ENCODE results near the gene TRIM45.
A peak's percentile ranks its signal among the peaks of the same experiment; 100 is the strongest.
"Not testable (repeated sequence)": the region's sequence is repeated elsewhere in the genome, so short reads cannot be mapped to it uniquely, and the experiment has no call there.

The TRIM45 gene

DNA sequence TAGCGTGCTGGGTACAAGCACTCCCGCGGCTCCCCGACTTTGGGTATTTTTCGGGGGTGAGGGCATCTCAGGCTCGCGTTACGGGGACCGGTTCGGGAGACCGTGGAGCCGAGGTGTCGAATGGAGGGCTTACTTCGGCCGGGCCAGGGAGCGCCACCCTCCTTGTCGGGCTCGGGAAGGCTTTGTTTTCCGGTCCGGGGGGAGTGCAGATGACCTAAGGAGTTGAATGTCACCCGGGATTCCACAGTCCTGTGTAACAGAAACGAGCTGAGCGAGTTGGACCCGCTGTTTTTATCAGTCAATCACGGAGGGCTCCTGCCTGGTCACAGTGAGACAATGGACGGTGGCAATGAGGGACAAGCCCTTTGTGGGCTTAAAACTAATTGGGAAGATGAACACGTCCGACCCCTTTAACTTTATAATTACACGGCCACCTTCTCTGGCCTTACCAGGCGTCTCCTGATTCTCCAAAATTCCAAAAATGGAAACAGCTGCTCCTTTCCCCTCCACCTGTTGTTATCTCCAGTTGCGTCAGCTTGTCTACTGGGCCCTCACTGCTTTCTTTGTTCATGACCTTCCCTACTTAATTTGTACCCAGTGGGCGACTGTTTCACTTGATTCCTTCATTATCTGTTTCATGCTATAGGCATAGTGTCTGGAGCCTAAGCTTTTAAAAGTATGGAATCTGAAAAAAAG is 929 bp upstream of the TRIM45 start:
- Histone ChIP-seq H3K27me3 (replicated peaks) (no peaks in the 10 kb centered on the region), H3K27ac (peak overlapping the region; percentile 95), H3K36me3 (replicated peaks) (no peaks in the 10 kb centered on the region), H3K4me3 (ENCODE audit: low read depth, low read length) (peak overlapping the region; percentile 89)
- TF ChIP-seq, protein P1, sequence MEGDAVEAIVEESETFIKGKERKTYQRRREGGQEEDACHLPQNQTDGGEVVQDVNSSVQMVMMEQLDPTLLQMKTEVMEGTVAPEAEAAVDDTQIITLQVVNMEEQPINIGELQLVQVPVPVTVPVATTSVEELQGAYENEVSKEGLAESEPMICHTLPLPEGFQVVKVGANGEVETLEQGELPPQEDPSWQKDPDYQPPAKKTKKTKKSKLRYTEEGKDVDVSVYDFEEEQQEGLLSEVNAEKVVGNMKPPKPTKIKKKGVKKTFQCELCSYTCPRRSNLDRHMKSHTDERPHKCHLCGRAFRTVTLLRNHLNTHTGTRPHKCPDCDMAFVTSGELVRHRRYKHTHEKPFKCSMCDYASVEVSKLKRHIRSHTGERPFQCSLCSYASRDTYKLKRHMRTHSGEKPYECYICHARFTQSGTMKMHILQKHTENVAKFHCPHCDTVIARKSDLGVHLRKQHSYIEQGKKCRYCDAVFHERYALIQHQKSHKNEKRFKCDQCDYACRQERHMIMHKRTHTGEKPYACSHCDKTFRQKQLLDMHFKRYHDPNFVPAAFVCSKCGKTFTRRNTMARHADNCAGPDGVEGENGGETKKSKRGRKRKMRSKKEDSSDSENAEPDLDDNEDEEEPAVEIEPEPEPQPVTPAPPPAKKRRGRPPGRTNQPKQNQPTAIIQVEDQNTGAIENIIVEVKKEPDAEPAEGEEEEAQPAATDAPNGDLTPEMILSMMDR (IDR thresholded peaks at IDR 0.05; ENCODE audit: low read depth, low read length, missing control alignments) = no peak
- in situ Hi-C loops (cut with HindIII; ENCODE audit: low pct_ligation_motif_present, low sequenced_read_pairs) = loop anchor here (25.0 kb wide), 1 partner anchor 165 kb away; no protein-coding TSS in a partner anchor
- DNase-seq = no peak

DNA sequence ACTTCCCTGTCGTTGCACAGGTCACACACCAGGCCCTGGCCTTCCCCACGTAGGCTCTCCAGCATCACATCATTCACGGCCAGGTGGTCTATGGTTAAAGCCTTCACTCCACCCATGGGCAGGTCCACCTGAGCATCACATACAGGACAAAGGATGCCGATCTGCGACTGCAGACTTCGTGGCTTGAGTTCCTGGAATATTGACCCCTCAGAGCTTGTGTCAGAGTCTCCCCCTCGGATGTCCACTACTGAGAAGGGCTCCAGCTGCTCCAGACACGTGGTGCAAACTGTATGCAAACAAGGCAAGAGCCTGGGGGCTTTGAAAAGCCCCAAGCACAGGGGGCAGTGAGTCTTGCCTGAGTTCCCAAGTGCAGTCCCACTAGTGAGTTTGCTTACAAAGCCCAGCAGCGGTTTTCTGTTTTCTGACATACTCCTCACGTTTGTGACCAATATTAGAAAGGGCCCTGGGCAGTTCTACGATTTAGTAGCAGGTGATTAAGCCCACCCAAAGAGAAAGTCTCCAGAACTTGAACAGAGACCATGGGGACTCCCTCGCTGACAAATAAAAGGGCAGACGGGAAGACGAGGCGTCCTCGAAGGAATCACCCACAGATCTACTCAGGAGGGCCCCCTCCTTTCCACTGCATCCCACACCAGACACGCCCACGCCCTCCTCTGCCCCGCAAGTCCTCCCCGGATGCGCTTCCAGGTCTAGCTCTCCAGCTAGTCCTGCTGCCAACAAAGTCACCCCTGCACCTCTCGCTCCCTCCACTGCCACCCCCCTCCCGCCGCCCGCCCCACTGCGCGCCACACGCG is 568 bp downstream of the TRIM45 start:
- in situ Hi-C loops (cut with HindIII; ENCODE audit: low pct_ligation_motif_present, low sequenced_read_pairs) = loop anchor here (25.0 kb wide), 1 partner anchor 166 kb away; no protein-coding TSS in a partner anchor
- Histone ChIP-seq H3K27ac (peak overlapping the region; percentile 95), H3K4me3 (ENCODE audit: low read depth, low read length) (peak overlapping the region; percentile 89), H3K27me3 (replicated peaks) (no peaks in the 10 kb centered on the region), H3K36me3 (replicated peaks) (no peaks in the 10 kb centered on the region)
- TF ChIP-seq, protein P1 (IDR thresholded peaks at IDR 0.05; ENCODE audit: low read depth, low read length, missing control alignments) = no peak
- no peak for DNase-seq

DNA sequence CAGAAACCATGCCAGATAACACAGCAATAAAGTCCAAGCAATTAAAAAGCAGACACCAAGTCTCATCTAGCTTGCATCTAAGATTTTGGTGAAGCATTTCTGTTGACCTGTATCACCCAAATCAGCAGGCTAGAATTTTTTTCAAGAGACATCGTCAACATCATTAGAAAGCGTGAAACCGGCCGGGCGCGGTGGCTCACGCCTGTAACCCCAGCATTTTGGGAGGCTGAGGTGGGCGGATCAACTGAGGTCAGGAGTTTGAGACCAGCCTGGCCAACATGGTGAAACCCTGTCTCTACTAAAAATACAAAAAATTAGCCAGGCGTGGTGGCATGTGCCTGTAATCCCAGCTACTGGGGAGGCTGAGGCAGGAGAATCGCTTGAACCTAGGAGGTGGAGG is 2.4 kb downstream of the TRIM45 start:
- not testable (repeated sequence) for H3K27ac ChIP-seq; H3K4me3 ChIP-seq (ENCODE audit: low read depth, low read length); H3K27me3 ChIP-seq (replicated peaks); DNase-seq; H3K36me3 ChIP-seq (replicated peaks)
- in situ Hi-C loops (cut with HindIII; ENCODE audit: low pct_ligation_motif_present, low sequenced_read_pairs) = loop anchor here (25.0 kb wide), 1 partner anchor 168 kb away; no protein-coding TSS in a partner anchor

DNA sequence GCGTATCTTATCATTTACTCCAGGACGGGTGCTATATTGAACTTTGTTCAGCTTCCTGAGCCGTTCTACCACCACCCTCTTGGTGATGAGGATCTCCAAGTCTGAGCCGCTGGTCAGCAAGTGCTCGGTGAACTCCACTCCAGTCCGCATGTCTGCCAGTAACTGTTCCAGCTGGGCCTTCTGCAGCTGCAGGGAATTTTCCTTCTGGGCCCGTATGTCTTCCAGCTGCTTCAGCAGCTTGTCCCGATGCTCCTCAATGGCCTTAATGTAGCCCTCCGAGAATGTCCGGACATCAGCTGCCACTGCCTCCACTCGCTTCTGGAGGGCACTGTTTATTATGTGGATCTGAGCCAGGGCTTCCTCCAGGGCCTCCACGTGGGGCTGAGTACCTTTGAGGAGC is 3.4 kb downstream of the TRIM45 start:
- DNase-seq = no peak
- TF ChIP-seq, protein P1 (IDR thresholded peaks at IDR 0.05; ENCODE audit: low read depth, low read length, missing control alignments) = no peak
- peaks cover 5% of the 10 kb centered on the region for H3K36me3 ChIP-seq (replicated peaks)

DNA sequence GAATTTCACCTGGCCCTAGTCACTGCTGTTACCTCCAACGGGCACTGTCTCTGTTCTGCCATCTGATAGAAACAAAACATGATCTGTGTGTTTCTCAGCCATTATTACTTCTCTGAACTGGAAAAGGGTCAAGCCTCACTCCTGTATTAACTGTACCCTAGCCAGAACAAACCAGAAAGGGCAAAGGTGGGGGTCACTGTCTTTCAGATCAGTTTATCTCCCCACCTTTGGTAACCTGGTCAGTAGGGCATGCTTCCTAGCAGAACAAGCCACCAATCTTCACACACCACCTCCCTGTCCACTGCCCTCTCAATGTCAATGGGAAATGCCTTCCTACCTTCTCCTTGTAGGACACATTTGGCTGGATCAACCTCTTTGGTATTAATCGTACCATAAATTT is 3.9 kb downstream of the TRIM45 start:
- H3K27ac ChIP-seq = no peak overlapping the region
- no peak overlapping the region for H3K4me3 ChIP-seq (ENCODE audit: low read depth, low read length)
- no peak for DNase-seq
- peaks cover 5% of the 10 kb centered on the region for H3K36me3 ChIP-seq (replicated peaks)
- H3K27me3 ChIP-seq (replicated peaks) = no peaks in the 10 kb centered on the region
- in situ Hi-C loops (cut with HindIII; ENCODE audit: low pct_ligation_motif_present, low sequenced_read_pairs) = loop anchor here (25.0 kb wide), 1 partner anchor 170 kb away; no protein-coding TSS in a partner anchor
- TF ChIP-seq, protein P1 (IDR thresholded peaks at IDR 0.05; ENCODE audit: low read depth, low read length, missing control alignments) = no peak

More for the DNA sequence above, 3.4 kb downstream of the TRIM45 start:
- H3K27me3 ChIP-seq (replicated peaks) = no peaks in the 10 kb centered on the region
- H3K27ac ChIP-seq = no peak overlapping the region
- H3K4me3 ChIP-seq (ENCODE audit: low read depth, low read length) = no peak overlapping the region
- in situ Hi-C loops (cut with HindIII; ENCODE audit: low pct_ligation_motif_present, low sequenced_read_pairs) = loop anchor here (25.0 kb wide), 1 partner anchor 169 kb away; no protein-coding TSS in a partner anchor

DNA sequence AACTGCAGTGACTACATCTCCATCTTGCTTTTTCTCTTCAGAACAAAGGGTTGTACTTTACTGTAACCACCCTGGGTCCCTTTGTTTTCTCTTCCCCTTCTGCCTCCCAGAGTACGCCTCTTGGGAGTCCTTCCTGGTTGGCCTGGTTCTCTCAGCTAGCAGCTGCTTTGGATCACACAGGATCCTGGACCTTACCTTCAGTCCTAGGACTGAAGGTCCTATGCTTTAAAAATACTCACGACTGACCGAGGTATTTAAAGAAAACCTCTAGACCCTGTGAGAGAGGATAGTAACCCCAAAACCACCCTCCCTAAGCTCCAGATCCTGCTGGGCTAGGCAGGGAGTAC is 4.8 kb downstream of the TRIM45 start:
- no peak overlapping the region for H3K27ac ChIP-seq
- H3K36me3 ChIP-seq (replicated peaks) = peaks cover 5% of the 10 kb centered on the region
- no peak overlapping the region for H3K4me3 ChIP-seq (ENCODE audit: low read depth, low read length)
- in situ Hi-C loops (cut with HindIII; ENCODE audit: low pct_ligation_motif_present, low sequenced_read_pairs) = loop anchor here (25.0 kb wide), 1 partner anchor 171 kb away; no protein-coding TSS in a partner anchor
- no peaks in the 10 kb centered on the region for H3K27me3 ChIP-seq (replicated peaks)
- no peak for DNase-seq
- TF ChIP-seq, protein P1 (IDR thresholded peaks at IDR 0.05; ENCODE audit: low read depth, low read length, missing control alignments) = no peak
